VCaP (cell line): ENCODE data around the gene LARGE1.
A peak's percentile ranks its signal among the peaks of the same experiment; 100 is the strongest.

Source experiments
- H3K27ac ChIP-seq: fragments of 450-650 bp; 2 replicates; pipeline ENCODE4 v1.5.1; 2017
- CTCF ChIP-seq: fragments of 450-650 bp; conservative IDR thresholded peaks from 2 replicates; pipeline ENCODE4 v1.5.1; 2017; ENCODE audit warnings: mild to moderate bottlenecking, moderate library complexity

The LARGE1 gene

GRCh38 chr22:33261699-33262098 lies 658.6 kb downstream of the LARGE1 start:
- peak overlapping the region; percentile 43 for H3K27ac ChIP-seq
- TF ChIP-seq CTCF, result no peak

GRCh38 chr22:33260498-33260897 lies 659.8 kb downstream of the LARGE1 start:
- H3K27ac ChIP-seq, result peak overlapping the region; percentile 43; the same call in 1 of the 2 replicates

GRCh38 chr22:33255791-33256190 lies 664.5 kb downstream of the LARGE1 start:
- H3K27ac ChIP-seq, result no peak overlapping the region
- no peak for TF ChIP-seq CTCF

More at GRCh38 chr22:33260498-33260897, 659.8 kb downstream of the LARGE1 start:
- no peak for TF ChIP-seq CTCF

- H3K27ac ChIP-seq, result no peak overlapping the region
- no peak for TF ChIP-seq CTCF
Measured at GRCh38 chr22:33248948-33249347, 671.3 kb downstream of the LARGE1 start.

- no peak for TF ChIP-seq CTCF
Measured at GRCh38 chr22:33247758-33248157, 672.5 kb downstream of the LARGE1 start.

GRCh38 chr22:33242078-33242477 lies 678.2 kb downstream of the LARGE1 start:
- H3K27ac ChIP-seq, result no peak overlapping the region
- TF ChIP-seq CTCF, result no peak

More at GRCh38 chr22:33247758-33248157, 672.5 kb downstream of the LARGE1 start:
- H3K27ac ChIP-seq, result no peak overlapping the region

GRCh38 chr22:33240888-33241475 lies 679.3 kb downstream of the LARGE1 start:
- TF ChIP-seq CTCF, result no peak
- no peak overlapping the region for H3K27ac ChIP-seq
